ENCODE measurements around the gene LGMN. TPM values are rescaled to one million over a fixed set of nuclear protein-coding genes. Genes with fewer than 3 reads are reported as not detected.
"Not testable (repeated sequence)": the region's sequence is repeated elsewhere in the genome, so short reads cannot be mapped to it uniquely, and the experiment has no call there.

Gene LGMN
- 51.2 and 80.3 TPM in 2 replicates for total RNA-seq (2014; rRNA removed; shearing (Covaris generic))

DNA sequence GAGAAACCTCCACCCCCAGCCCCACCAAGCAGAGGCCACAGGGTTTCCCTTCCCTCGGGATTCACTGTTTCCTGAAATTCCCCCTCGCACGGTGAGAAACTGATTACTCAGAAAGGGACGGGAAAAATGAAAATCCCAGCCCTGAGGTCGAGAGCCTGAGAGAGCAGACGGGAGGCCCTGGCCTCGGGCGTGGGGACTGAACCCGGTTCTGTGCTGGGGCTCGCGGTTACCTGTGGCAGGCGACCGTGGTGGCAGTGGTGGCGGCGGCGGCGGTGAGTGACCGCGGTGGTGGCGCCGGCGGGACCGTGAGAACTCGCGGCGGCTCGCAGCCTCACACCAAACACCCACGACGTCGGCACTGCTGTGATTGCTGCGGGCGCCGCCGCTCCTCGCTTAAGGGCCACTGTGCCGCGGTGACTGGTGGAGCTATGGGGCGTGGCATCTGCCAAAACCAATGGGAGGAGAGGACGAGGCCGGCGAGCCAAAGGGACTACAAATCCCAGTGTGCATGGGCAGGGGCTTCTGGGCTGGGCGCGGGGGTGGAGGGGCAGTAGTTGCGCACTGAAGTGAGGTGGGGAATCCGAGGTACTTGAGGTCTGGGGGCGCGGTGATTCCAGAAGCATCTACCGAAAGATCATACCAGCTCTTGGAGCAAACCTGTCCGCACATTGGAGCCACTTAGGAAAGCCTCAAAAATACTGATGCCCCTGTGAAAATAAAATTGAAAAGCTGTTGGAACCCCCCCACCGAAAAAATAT lies at the start of gene LGMN:
Gene LGMN, minus strand, starts transcription at position 369 of the 758 bp plus-strand sequence. CDS start 15,841 bp downstream, outside the sequence.
- DNase-seq (ENCODE audit: low spot score): peak; percentile 98
- in situ Hi-C loops (cut with HindIII; ENCODE audit: low sequenced_read_pairs): no loop called here

DNA sequence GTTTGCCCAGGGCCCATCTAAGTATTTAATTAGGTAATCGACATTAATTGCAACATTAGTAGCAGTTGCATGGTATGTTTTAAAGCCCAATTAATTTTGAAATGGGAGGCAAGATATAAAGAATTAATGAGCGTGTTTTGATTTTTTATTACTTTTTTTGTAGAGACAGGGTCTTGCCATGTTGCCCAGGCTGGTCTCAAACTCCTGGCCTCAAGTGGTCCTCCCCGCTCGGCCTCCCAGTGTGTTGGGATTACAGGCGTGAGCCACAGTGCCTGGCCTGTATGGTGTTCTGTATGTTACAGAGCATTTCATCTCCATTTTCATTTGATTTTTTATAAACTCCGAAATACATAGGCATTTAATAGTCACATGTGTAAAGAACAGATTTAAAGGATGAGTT lies 46.5 kb upstream of the LGMN start:
- in situ Hi-C loops (cut with HindIII; ENCODE audit: low sequenced_read_pairs): no loop called here
- no peak for DNase-seq (ENCODE audit: low spot score)

DNA sequence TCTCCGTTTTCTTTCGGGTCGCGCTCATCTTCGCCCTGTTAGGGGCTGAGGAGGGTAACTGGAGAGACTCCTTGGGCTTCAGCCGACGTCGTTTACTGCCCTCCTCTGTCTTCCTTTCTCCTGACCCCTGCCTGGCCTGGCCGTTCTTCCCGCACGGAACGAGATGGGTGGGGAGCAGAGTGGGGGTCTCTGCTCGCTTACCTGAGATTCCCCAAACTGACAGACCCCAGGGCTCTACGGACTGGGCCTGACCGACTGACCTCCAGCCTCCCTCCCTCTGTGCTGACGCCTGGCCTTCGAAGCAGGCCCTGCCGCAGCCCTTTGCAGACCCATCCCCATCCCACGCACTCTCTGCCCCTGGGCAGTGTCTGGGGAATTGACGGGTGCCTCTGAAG lies 46.1 kb upstream of the LGMN start:
- in situ Hi-C loops (cut with HindIII; ENCODE audit: low sequenced_read_pairs): no loop called here

DNA sequence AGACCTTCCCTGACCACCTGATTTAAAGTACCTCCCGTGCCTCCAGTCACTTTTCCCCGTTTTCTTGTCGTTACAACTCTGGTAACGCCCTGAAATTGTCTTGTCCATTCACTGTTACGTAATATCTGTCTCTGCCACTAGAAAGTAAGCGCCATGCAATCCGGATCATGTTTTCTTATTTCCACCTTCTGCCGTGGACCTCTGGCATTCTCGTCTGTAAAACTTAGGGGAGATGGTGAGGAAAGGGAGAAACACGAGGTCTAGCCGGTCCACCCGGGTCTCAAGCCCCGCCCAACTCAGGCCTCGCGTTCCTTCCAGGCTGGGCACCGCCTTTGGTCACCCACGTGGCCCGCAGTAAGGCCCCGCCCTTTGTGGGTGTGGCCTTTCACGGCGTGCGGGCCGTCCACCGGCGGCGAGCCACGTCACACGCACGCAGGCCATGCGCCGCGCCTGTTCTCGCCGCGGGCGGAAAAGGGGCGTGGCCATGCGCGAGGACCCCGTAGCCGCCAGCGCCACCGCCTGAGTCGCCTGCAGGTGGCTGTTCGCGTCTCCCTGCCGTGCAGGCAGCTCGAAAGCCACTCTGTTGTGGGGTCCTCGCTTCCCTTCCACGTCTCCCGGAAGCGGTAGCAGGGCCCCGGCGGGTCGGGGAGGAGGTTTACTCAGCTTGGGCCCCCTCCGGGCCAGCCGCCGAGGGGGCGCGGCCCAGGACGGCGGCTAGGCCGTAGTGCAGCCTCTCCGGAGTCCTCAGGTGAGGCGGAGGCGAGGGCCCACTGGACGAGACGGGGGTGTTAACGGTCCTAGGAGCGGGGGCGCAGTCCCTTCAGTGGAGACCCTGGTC lies 45.5 kb upstream of the LGMN start, which contains the start of gene GOLGA5:
Gene GOLGA5, plus strand, starts transcription at position 597 of the 838 bp plus-strand sequence. CDS start 3,133 bp downstream, outside the sequence.
- in situ Hi-C loops (cut with HindIII; ENCODE audit: low sequenced_read_pairs): no loop called here
- peak; percentile 97 for DNase-seq (ENCODE audit: low spot score)

More for the DNA sequence above, 46.1 kb upstream of the LGMN start:
- DNase-seq (ENCODE audit: low spot score): no peak

DNA sequence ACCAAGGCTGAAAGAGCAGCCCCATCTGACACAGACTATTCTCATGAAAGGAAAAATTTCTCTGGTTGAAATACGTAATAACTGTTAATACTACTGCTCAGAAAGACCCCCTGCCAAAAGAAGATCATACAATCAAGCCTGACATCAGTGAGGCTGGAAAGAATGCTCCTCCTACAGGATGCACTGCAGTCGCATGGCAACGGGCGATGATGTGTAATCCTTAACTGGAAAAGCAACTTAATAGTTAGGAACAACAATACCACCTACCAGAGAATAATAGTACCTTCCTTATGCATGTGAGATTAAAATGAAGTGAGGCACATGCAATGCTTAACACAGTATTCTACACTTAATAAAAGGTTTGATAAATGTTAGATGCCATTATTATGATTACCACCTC lies 44.5 kb upstream of the LGMN start:
- in situ Hi-C loops (cut with HindIII; ENCODE audit: low sequenced_read_pairs): no loop called here
- DNase-seq (ENCODE audit: low spot score): no peak

DNA sequence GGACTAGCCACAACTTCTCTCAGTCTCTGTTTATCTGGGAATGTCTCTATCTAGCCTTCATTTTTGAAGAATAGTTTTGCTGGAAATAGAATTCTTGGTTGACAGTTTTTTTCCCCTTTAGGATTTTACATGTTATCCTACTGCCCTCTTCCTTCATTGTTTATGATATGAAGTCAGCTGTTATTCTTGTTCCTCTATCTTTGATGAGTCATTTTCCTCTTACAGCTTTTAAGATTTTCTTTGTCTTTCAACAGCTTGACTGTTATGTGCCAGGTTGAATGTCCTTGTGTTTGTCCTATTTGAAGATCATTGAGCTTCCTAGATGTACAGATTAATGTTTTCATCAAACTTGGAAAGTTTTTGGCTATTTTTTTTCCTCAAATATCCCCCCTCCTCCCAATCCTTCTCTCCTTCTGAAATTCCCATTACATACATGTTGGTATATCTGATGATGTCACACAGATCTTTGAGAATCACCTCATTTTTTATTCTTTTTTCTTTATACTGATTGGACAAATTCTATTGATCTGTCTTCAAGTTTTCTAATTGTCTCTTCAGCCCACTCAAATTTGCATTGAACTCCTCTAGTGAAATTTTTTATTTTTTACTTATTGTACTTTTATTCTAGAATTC lies 41.1 kb upstream of the LGMN start:
- in situ Hi-C loops (cut with HindIII; ENCODE audit: low sequenced_read_pairs): no loop called here
- no peak for DNase-seq (ENCODE audit: low spot score)

DNA sequence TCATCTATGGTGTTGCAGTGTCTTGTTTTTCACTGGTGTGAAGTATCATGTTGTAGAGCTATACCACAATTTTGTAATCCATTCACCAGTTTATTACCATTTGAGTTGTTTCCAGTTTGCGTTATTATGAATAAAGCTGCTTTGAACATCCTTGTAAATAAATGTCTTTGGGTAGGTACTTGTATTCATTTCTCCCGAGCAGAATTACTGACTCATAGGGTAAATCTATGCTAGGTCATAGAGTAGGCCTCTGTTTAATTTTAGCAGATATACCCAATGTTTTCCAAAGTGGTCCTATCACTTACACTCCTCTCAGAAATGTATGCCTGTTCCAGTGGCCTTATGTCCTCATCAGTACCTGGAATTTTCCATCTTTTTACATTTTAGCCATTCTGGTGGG lies 39.1 kb upstream of the LGMN start:
- DNase-seq (ENCODE audit: low spot score): no peak
- in situ Hi-C loops (cut with HindIII; ENCODE audit: low sequenced_read_pairs): no loop called here

DNA sequence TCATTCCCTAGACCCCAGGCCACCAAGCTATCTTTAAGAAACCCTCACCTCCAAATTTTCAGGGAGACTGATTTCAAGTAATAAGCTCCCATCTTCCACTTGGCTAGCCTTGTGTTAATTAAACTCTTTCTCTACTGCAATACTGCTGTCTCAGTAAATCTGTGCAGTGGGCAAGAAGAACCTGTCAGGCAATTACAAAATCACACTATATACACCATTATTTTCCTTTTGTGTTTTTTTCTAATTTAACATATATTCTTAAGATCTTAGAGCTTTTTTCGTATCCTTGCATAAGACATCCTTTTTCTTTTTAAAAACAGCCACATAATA lies 38.0 kb upstream of the LGMN start:
- no peak for DNase-seq (ENCODE audit: low spot score)
- in situ Hi-C loops (cut with HindIII; ENCODE audit: low sequenced_read_pairs): no loop called here

DNA sequence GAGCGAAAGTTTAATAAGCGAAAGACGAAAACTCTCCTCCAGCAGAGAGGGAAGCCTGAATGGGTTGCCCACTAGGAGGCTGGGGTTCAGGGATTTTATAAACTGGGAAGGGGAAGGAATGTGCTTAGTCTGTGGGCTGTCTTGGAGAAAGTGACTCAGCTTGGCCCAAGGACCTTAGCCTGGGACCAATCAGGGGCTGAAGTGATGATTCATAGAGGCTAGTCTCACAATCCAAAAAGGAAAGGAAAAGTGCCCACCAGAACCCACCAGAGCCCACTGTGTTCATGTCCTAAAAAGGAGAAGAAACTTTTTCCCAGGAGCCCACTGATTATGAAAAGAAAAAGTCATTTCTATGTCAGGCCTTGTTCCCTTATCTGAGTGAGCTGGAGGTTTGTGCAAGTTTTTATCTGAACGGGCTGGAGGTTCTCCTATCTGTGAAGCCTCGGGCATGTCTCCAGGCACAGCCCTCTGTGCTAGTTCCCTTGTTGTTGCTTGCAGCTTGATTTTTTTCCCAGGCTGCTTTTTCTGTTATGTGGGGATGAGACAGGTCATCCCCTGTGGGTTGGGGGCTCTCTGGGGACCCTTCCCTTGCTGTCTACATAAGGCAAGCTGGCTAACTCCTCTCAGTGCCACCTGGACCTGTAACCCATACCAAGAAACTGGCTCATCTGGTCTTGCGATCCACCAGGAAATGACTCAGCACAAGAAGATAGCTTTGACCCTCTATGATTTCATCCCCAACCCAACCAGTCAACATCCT lies 37.4 kb upstream of the LGMN start:
- in situ Hi-C loops (cut with HindIII; ENCODE audit: low sequenced_read_pairs): no loop called here
- DNase-seq (ENCODE audit: low spot score): no peak

DNA sequence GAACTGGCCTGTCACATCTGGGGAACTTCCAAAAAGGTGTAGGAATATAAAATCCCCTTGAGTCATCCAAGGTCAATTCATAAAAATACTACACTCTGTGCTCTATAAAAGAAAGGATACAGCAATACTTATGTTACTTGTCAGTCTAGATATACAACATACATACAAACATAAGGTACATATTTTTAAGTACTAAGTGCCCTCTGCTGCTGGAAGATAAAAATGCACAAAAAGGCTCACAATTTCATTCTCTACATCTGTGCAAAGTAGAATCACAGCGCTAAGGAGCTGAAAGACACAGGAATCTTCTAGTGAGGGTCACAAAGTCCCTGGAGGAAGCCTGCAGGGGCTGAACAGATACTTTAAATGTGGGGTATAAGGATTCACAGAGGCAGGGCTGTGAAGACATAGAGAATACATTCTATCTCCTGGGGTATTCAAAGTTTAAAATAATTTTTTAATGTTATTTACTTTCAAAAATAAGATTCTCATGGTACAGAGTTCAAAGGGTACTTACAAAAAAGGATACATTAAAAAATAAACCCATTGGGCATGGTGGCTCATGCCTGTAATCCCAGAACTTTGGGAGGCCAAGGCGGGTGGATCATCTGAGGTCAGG lies 35.5 kb upstream of the LGMN start:
- peak; percentile 69 for DNase-seq (ENCODE audit: low spot score)
- in situ Hi-C loops (cut with HindIII; ENCODE audit: low sequenced_read_pairs): no loop called here

DNA sequence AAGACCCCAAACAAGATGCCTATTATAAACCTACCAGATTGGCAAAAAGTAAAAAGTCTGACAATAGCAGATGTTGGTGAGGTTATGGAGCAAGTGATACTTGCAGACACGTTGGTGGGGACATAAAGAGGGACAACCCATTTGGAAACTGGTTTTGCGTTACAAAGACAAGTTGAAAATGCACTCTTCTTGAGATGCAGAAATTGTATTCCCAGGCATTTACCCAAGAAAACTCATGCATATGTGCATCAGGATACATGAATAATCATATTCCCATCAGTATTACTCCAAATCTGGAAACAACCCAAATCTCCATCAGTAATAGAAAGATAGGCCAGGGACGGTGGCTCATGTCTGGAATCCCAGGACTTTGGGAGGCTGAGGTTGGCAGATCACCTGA lies 32.9 kb upstream of the LGMN start:
- in situ Hi-C loops (cut with HindIII; ENCODE audit: low sequenced_read_pairs): no loop called here
- DNase-seq (ENCODE audit: low spot score): no peak

DNA sequence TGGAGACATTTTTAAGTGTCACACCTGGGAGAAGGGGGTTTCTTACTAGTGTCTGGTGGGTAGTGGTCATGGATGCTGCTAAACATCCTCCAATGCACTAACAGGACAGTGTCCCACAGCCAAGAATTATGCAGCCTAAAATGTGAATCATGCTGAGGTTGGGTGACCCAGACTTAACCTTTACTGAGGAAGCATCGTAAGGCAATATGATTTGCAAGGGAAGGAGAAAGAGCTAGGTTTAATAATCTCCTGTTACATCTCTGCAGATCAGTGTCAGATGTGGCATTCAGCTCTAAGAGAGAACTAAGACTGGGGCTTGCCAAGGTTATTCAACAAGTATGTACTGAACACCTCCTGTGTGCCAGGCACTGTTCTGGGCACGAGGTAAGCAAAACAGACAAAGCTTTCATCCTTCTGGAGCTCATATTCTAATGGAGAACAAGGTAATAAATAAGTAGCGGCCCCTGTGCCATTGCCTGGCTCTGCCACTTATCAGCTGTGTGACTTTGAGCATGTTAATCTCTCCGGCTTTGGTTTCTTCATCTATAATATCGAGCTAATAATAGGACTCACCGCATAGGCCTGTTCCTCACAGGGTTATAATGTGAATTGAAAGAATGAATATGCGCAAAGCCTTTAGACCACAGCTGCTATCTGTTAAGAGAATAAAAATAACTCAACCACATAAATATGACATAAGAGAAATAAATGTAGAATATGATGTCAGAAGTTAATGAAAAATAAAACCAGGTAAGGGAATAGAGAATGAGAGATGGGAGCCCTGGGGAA lies 32.2 kb upstream of the LGMN start:
- in situ Hi-C loops (cut with HindIII; ENCODE audit: low sequenced_read_pairs): no loop called here
- DNase-seq (ENCODE audit: low spot score): no peak

DNA sequence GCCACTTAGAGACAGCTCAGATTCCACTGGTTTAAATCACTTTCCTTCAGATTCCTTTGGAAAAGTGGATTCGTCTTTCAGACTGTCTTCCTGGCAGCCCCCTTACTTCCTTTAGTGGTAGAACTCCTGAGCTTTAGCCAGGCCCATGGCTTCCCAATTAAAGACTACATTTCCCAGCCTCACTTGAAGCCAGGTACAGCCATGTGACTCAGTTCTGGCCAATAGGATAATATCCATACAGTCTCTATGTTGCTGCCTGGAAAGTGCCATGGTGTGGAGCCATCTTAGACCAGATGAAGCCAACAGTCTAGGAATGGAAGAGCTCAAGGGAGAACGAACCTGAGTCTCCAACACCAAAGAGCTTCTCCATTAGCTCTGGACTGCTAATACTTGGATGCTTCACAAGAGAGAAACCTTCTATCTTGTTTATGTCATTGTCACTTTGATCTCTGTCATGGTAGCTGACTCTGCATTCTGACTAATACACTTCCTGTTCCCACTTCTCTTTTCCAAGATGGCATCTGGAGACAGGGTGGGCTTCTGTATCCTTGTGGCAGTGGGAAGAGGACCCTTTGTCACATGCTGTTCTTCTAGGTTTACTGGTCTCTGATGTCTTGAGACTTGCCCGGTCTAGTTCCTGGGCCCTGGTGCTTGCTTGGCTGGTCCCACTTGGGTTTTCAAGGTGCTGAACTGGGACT lies 30.6 kb upstream of the LGMN start:
- in situ Hi-C loops (cut with HindIII; ENCODE audit: low sequenced_read_pairs): not testable (repeated sequence)

DNA sequence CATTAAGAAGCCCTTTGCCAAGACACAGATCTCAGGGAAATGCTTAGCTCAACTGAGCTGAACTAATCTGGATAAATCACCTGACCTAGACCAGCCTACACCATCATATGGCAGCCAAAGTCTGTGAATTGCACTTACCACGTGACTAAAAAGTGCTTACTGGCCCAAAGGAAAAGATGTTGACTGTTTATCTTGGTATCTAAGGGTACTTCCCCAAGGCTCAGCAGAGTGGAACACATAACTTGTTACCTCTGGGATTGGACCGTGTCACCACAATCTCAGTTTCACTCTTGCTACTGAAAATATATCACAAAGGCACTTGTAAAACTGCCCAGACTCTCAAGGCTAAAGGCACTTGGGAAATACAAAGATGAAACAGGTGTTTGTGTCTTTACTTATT lies 26.9 kb upstream of the LGMN start:
- in situ Hi-C loops (cut with HindIII; ENCODE audit: low sequenced_read_pairs): not testable (repeated sequence)

More for the DNA sequence above, 30.6 kb upstream of the LGMN start:
- DNase-seq (ENCODE audit: low spot score): not testable (repeated sequence)

DNA sequence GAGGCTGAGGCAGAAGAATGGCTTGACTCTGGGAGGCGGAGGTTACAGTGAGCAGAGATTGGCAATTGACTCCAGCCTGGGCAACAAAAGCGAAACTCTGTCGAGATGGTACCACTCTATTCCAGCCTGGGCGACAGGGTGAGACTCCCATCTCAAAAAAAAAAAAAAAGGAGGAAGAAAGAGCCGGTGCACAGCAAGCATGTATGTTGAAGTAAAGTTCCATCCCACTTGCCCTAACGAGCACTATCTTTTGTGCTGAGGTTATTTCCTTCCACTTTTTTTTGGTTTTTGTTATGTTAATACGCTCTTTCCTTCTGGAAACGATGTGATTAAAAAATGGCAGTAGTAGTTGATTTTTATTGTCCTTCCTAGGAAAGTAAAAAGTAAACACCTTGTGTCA lies 26.1 kb upstream of the LGMN start:
- DNase-seq (ENCODE audit: low spot score): no peak
- in situ Hi-C loops (cut with HindIII; ENCODE audit: low sequenced_read_pairs): no loop called here

More for the DNA sequence above, 26.9 kb upstream of the LGMN start:
- not testable (repeated sequence) for DNase-seq (ENCODE audit: low spot score)

DNA sequence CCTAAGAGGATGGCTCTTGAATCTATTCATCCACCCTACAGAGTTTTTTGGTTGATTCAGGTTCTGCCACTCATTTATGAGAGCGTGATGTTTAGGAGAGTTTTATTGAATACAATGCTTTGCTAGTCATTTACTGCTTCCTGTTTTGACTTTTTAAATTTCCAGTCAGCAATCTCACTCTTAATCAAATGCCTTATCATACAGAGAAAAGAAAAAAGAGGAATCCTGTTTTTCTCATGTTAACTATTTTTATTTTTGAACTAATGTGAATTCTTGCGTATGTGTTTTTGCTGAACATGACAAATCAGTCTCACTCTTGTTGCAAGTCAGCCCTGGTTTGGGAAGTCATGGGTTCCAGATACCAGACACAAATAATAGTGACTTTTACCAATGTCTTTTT lies 22.1 kb upstream of the LGMN start:
- DNase-seq (ENCODE audit: low spot score): no peak
- in situ Hi-C loops (cut with HindIII; ENCODE audit: low sequenced_read_pairs): no loop called here

DNA sequence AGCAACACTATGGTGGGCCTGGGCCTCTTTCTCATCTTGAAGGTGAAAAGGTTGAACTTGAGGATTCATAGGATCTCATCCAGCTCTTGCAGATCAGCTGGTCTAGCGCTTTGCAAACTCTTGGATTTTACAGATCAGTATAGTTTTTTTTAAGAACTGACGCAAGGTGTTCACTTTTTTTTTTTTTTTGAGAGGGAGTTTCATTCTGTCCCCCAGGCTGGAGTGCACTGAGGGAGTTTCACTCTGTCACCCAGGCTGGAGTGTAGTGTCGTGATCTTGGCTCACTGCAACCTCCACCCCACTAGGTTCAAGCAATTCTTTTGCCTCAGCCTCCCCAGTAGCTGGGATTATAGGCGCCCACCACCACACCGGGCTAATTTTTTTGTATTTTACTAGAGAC lies 20.4 kb upstream of the LGMN start:
- DNase-seq (ENCODE audit: low spot score): no peak
- in situ Hi-C loops (cut with HindIII; ENCODE audit: low sequenced_read_pairs): no loop called here

All from G401 (cell line).